Measurements from ENCODE around the gene AGPAT4.

DNA sequence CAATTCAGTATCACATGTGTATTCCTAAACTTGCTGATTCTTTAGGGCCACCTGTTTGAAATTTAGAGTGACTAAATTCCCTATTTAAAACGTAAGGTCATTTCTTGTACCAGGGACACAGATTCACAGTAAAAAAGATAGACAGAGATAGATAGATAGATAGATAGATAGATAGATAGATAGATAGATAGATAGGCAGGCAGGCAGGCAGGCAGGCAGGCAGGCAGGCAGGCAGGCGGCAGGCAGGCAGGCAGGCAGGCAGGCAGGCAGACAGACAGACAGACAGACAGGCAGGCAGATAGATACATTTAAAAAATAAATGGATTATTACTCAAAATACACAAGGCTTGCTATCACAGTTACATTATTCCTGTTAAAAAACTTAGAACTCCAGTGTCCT lies 54.2 kb downstream of the AGPAT4 start:
- TF ChIP-seq EZH2 (IDR thresholded peaks at IDR 0.05; ENCODE audit: low read length) = no peak
- TF ChIP-seq, protein P1, sequence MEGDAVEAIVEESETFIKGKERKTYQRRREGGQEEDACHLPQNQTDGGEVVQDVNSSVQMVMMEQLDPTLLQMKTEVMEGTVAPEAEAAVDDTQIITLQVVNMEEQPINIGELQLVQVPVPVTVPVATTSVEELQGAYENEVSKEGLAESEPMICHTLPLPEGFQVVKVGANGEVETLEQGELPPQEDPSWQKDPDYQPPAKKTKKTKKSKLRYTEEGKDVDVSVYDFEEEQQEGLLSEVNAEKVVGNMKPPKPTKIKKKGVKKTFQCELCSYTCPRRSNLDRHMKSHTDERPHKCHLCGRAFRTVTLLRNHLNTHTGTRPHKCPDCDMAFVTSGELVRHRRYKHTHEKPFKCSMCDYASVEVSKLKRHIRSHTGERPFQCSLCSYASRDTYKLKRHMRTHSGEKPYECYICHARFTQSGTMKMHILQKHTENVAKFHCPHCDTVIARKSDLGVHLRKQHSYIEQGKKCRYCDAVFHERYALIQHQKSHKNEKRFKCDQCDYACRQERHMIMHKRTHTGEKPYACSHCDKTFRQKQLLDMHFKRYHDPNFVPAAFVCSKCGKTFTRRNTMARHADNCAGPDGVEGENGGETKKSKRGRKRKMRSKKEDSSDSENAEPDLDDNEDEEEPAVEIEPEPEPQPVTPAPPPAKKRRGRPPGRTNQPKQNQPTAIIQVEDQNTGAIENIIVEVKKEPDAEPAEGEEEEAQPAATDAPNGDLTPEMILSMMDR (optimal IDR thresholded peaks at IDR 0.05 in 1 of 3, IDR thresholded peaks at IDR 0.05 in 1 of 3, conservative IDR thresholded peaks at IDR 0.05 in 1 of 3; ENCODE audit: extremely low read depth in 1 of 3, insufficient read depth in 2 of 3, low read length in 3 of 3) = no peak
